Upper lobe of right lung (tissue), 1 donor: Measurements from ENCODE around the gene FAM193B. TPM values are rescaled to one million over a fixed set of nuclear protein-coding genes. Genes with fewer than 3 reads are reported as not detected.
A peak's percentile ranks its signal among the peaks of the same experiment; 100 is the strongest.

Source experiments
- ATAC-seq: fragments of 200-7000 bp; cut with Tn5 transposase; one replicate; pipeline ENCODE4 v1.9.1; 2020; ENCODE audit warnings: mild to moderate bottlenecking, moderate library complexity
- DNase-seq: peaks from one replicate; pipeline ENCODE4 v3.0.0-alpha.2; 2020
- H3K27ac ChIP-seq: fragments of 200-600 bp; one replicate; pipeline ENCODE4 v1.8.0; 2022
- H3K27me3 ChIP-seq: fragments of 200-600 bp; one replicate; pipeline ENCODE4 v1.8.0; 2022; ENCODE audit warnings: mild to moderate bottlenecking
- H3K36me3 ChIP-seq: fragments of 200-600 bp; one replicate; pipeline ENCODE4 v1.8.0; 2022
- H3K4me1 ChIP-seq: fragments of 200-600 bp; one replicate; pipeline ENCODE4 v1.8.0; 2022
- H3K4me3 ChIP-seq: fragments of 200-600 bp; one replicate; pipeline ENCODE4 v1.8.0; 2022; ENCODE audit warnings: mild to moderate bottlenecking
- H3K9me3 ChIP-seq: fragments of 200-600 bp; one replicate; pipeline ENCODE4 v1.8.0; 2022
- CTCF ChIP-seq: fragments of 200-600 bp; IDR thresholded peaks from one replicate; pipeline ENCODE4 v1.8.0; 2022; ENCODE audit warnings: antibody characterized with exemption
- intact Hi-C: fragments of 100-400 bp; cut with DNase I; formaldehyde crosslinking; loops from one replicate; pipeline ENCODE4 v1.11.0; 2022
- total RNA-seq: library from RNA; stranded (reverse); fragmentation: NEBNext Ultra II Directional; extraction: Animal tissue kit (Norgen Biotek cat#: 25700); gene quantifications from one replicate; pipeline ENCODE4 v1.2.1, GENCODE V29; 2021
- donor health status: DM: no; HTN: yes; CAD: no; lungs with severe emphysema.

The FAM193B gene
- total RNA-seq, 1 donor from 2014 or later: 76.3 TPM

GRCh38 chr5:177496070-177496726 is 58.2 kb downstream of the FAM193B start:
- Histone ChIP-seq H3K4me1 (peaks cover 51% of the 10 kb centered on the region), H3K36me3 (no peaks in the 10 kb centered on the region), H3K27ac (peak overlapping the region; percentile 81), H3K9me3 (no peaks in the 10 kb centered on the region), H3K4me3 (peak overlapping the region; percentile 75), H3K27me3 (no peaks in the 10 kb centered on the region)
- no peak for ATAC-seq
- DNase-seq: peak; percentile 65
- TF ChIP-seq CTCF: peak; percentile 27
- intact Hi-C loops: no loop called here

GRCh38 chr5:177495243-177496060 is 58.9 kb downstream of the FAM193B start:
- TF ChIP-seq CTCF: peak; percentile 1
- Histone ChIP-seq H3K36me3 (peaks cover 6% of the 10 kb centered on the region), H3K27me3 (no peaks in the 10 kb centered on the region), H3K4me1 (peaks cover 47% of the 10 kb centered on the region), H3K4me3 (peak overlapping the region; percentile 75), H3K27ac (peak overlapping the region; percentile 81), H3K9me3 (no peaks in the 10 kb centered on the region)
- ATAC-seq (no peak), DNase-seq (peak; percentile 72)
- intact Hi-C loops: no loop called here

GRCh38 chr5:177494346-177495195 is 59.8 kb downstream of the FAM193B start:
- Histone ChIP-seq H3K4me3 (peak overlapping the region; percentile 75), H3K27ac (peak overlapping the region; percentile 81), H3K27me3 (no peaks in the 10 kb centered on the region), H3K4me1 (peaks cover 47% of the 10 kb centered on the region), H3K36me3 (peaks cover 14% of the 10 kb centered on the region), H3K9me3 (no peaks in the 10 kb centered on the region)
- ATAC-seq (peak; percentile 35), DNase-seq (peak; percentile 74)
- TF ChIP-seq CTCF: peak; percentile 30
- intact Hi-C loops: no loop called here

GRCh38 chr5:177493795-177494345 is 60.5 kb downstream of the FAM193B start:
- Histone ChIP-seq H3K4me3 (no peak overlapping the region), H3K27me3 (no peaks in the 10 kb centered on the region), H3K4me1 (peaks cover 47% of the 10 kb centered on the region), H3K9me3 (no peaks in the 10 kb centered on the region), H3K36me3 (peaks cover 18% of the 10 kb centered on the region), H3K27ac (peak overlapping the region; percentile 81)
- no peak for TF ChIP-seq CTCF
- ATAC-seq (no peak), DNase-seq (no peak)
- intact Hi-C loops: no loop called here

GRCh38 chr5:177492841-177493240 is 61.5 kb downstream of the FAM193B start:
- Histone ChIP-seq H3K27me3 (no peaks in the 10 kb centered on the region), H3K4me3 (no peak overlapping the region), H3K36me3 (peaks cover 26% of the 10 kb centered on the region), H3K9me3 (no peaks in the 10 kb centered on the region), H3K27ac (no peak overlapping the region), H3K4me1 (peaks cover 37% of the 10 kb centered on the region)
- no peak for ATAC-seq
- intact Hi-C loops: no loop called here
- no peak for TF ChIP-seq CTCF
- DNase-seq: no peak
